SU-DHL-6 (cell line): Measurements from ENCODE around the gene LYVE1.

Experiments
- CTCF ChIP-seq: fragments of 200-600 bp; sonication (generic); IDR thresholded peaks from one replicate; pipeline ENCODE4 v1.5.1; 2017; ENCODE audit warnings: antibody characterized with exemption, mild to moderate bottlenecking, low read length, moderate library complexity; ENCODE audit not compliant: insufficient read depth, poor library complexity, severe bottlenecking
- EZH2phosphoT487 ChIP-seq: fragments of 200-600 bp; sonication (generic), shearing (Covaris generic); conservative IDR thresholded peaks from 2 replicates; pipeline ENCODE4 v1.6.1; 2018; ENCODE audit warnings: mild to moderate bottlenecking, antibody characterized with exemption, low read length, moderate library complexity, mixed read lengths

- TF ChIP-seq CTCF = no peak
- no peak for TF ChIP-seq EZH2phosphoT487
These were observed 7.6 kb upstream of the LYVE1 start for GRCh38 chr11:10576035-10576398.
